GM12892 (cell line): ENCODE measurements around the gene GRK3.

Source experiments
- POLR2A ChIP-seq: IDR thresholded peaks from 2 replicates; pipeline ENCODE4 v1.6.1; 2011; ENCODE audit warnings: low read depth, low read length, control low read depth
- POLR2AphosphoS5 ChIP-seq: IDR thresholded peaks from 2 replicates; pipeline ENCODE4 v1.6.1; 2011; ENCODE audit warnings: low read depth, low read length, control low read depth
- TAF1 ChIP-seq: IDR thresholded peaks from 2 replicates; pipeline ENCODE4 v1.6.1; 2011; ENCODE audit warnings: low read depth, mild to moderate bottlenecking, control low read depth, low read length, borderline replicate concordance

GRCh38 chr22:25659413-25659812 is 94.9 kb downstream of the GRK3 start:
- TF ChIP-seq POLR2A (no peak), POLR2AphosphoS5 (no peak), TAF1 (no peak)
